Measurements from ENCODE around the gene IQGAP2. TPM values are rescaled to one million over a fixed set of nuclear protein-coding genes. Genes with fewer than 3 reads are reported as not detected.
A peak's percentile ranks its signal among the peaks of the same experiment; 100 is the strongest.

Gene IQGAP2
- total and polyA plus RNA-seq, 8 donors: 15.6 to 29.1 (median 17.1) TPM

DNA sequence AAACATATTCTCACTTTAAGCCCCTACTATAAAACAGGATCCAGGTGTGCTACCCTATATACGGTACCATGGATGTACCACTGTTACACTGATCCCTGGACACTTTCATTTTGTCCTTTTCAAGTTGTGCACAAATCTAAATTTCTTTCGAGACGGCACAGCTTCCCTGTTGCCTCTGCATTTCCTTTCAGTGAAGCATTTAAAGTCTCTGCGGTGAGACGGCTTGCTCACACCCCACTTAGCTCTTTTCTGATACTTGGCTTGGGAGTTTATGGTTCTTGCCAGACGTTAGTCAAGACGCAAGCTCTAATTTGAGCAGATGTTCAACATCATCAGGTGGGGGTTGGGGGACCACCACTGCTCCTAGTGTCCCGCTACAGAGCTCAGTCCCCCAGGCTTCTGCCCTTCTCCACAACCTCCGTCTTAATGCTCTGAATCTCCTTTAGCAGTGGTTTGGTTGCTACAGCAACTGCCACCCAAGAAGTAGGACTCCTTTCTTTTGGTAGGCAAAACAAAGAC lies 204.3 kb downstream of the IQGAP2 start:
- DNase-seq (peak in 2 of 4 donors; percentile 31 to 44), ATAC-seq (no peak)
- TF ChIP-seq, protein P1, sequence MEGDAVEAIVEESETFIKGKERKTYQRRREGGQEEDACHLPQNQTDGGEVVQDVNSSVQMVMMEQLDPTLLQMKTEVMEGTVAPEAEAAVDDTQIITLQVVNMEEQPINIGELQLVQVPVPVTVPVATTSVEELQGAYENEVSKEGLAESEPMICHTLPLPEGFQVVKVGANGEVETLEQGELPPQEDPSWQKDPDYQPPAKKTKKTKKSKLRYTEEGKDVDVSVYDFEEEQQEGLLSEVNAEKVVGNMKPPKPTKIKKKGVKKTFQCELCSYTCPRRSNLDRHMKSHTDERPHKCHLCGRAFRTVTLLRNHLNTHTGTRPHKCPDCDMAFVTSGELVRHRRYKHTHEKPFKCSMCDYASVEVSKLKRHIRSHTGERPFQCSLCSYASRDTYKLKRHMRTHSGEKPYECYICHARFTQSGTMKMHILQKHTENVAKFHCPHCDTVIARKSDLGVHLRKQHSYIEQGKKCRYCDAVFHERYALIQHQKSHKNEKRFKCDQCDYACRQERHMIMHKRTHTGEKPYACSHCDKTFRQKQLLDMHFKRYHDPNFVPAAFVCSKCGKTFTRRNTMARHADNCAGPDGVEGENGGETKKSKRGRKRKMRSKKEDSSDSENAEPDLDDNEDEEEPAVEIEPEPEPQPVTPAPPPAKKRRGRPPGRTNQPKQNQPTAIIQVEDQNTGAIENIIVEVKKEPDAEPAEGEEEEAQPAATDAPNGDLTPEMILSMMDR (IDR thresholded peaks at IDR 0.05): no peak
- H3K4me1 ChIP-seq: no peaks in the 10 kb centered on the region
- H3K27ac ChIP-seq: no peak overlapping the region
- no peaks in the 10 kb centered on the region for H3K9me3 ChIP-seq
- intact Hi-C loops (cut with DNase I): no loop called here
- H3K27me3 ChIP-seq: no peaks in the 10 kb centered on the region
- H3K36me3 ChIP-seq: peaks cover 0 to 17% of the 10 kb centered on the region in 2 donors
- H3K4me3 ChIP-seq: no peak overlapping the region

DNA sequence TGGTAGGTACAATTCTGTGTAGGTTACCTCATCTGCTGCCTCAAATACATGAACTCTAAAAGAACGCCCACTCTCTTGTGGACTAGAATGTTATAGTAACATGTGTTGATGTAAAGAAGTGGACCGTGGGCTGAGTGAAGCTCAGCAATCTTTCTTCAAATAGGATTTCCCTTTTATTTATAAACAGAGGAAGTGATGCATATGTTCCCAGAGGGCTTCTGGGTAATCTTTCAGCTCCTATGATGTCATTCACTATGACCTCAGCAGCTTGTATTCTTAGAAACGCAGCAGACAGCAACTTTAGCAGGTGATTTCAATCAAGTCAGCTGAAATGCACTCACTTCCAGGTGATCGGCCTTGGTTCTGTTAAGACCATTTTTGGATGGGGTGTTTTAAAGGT lies 205.7 kb downstream of the IQGAP2 start:
- no peaks in the 10 kb centered on the region for H3K9me3 ChIP-seq
- no peak overlapping the region for H3K4me3 ChIP-seq
- no peaks in the 10 kb centered on the region for H3K4me1 ChIP-seq
- H3K27ac ChIP-seq: no peak overlapping the region
- no peaks in the 10 kb centered on the region for H3K27me3 ChIP-seq
- peak in 1 of 4 donors; percentile 24 for DNase-seq
- TF ChIP-seq, protein P1 (IDR thresholded peaks at IDR 0.05): no peak
- peaks cover 0 to 18% of the 10 kb centered on the region in 2 donors for H3K36me3 ChIP-seq
- no peak for ATAC-seq
- intact Hi-C loops (cut with DNase I): no loop called here

DNA sequence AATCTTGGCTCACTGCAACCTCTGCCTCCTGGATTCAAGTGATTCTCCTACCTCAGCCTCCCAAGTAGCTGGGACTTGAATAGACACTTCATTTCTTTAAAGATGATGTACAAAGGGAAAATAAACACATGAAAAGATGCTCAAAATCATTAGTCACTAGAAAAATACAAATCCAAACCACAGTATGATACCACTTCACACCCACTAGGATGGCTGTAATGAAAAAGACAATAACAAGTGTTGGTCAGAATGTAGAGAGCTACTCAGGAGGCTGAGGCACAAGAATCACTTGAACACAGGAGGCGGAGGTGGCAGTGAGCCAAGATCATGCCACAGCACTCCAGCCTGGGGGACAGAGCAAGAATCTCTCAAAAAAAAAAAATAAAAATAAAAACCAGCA lies 207.1 kb downstream of the IQGAP2 start:
- TF ChIP-seq, protein P1 (IDR thresholded peaks at IDR 0.05): no peak
- no peak overlapping the region for H3K4me3 ChIP-seq
- ATAC-seq: no peak
- H3K27ac ChIP-seq: no peak overlapping the region
- no peak for DNase-seq
- no peaks in the 10 kb centered on the region for H3K4me1 ChIP-seq
- intact Hi-C loops (cut with DNase I): no loop called here
- peaks cover 0 to 20% of the 10 kb centered on the region in 2 donors for H3K36me3 ChIP-seq
- no peaks in the 10 kb centered on the region for H3K9me3 ChIP-seq
- H3K27me3 ChIP-seq: no peaks in the 10 kb centered on the region

DNA sequence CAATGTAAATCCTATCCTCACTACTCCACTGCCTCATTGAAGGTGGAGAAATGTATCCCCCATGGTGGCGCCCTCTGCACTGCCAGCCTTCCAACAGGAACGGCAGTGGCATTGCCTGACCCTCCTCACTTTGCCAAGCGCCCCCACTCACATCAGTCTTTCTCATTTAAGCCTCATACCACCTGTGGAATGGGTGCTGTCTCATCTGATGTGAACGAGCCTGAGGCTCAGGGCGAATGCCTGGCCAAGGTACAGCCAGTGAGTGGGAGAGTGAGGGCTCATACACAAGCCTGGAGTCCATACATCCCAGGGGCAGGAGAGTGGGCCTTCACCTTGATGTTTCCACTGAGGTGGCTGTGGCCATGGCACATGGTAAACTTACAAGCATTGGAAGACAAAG lies 209.9 kb downstream of the IQGAP2 start:
- TF ChIP-seq, protein P1 (IDR thresholded peaks at IDR 0.05): no peak
- H3K4me3 ChIP-seq: no peak overlapping the region
- intact Hi-C loops (cut with DNase I): no loop called here
- H3K9me3 ChIP-seq: no peaks in the 10 kb centered on the region
- H3K27me3 ChIP-seq: no peaks in the 10 kb centered on the region
- DNase-seq (no peak), ATAC-seq (no peak)
- no peaks in the 10 kb centered on the region for H3K4me1 ChIP-seq
- H3K27ac ChIP-seq: no peak overlapping the region
- peaks cover 0 to 11% of the 10 kb centered on the region in 2 donors for H3K36me3 ChIP-seq

DNA sequence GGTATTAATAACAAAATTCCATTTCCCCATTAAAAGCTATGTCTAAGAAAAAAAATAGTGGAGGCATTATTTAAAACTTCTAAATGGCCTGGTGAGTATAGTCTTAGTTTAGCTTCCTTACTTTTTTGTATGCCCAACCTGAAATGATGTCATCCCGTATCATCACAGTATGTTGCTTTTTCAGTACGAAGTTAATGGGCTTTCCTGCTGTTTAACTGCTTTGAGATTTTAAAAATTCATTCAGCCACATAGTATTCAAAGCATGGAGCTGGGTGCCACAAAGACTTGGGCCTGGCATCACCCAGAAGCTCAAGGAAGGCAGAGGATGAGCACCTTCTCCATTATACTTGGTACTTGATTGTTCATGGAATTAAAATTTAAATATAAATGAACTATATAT lies 212.7 kb downstream of the IQGAP2 start:
- no peaks in the 10 kb centered on the region for H3K4me1 ChIP-seq
- TF ChIP-seq, protein P1 (IDR thresholded peaks at IDR 0.05): no peak
- intact Hi-C loops (cut with DNase I): no loop called here

More for the DNA sequence above, 212.7 kb downstream of the IQGAP2 start:
- H3K27ac ChIP-seq: no peak overlapping the region
- H3K4me3 ChIP-seq: no peak overlapping the region
- DNase-seq (no peak), ATAC-seq (no peak)
- peaks cover 0 to 11% of the 10 kb centered on the region in 2 donors for H3K36me3 ChIP-seq
- H3K27me3 ChIP-seq: no peaks in the 10 kb centered on the region
- no peaks in the 10 kb centered on the region for H3K9me3 ChIP-seq

All from left lung (tissue), 10 donors.